Neural progenitor cell (in vitro differentiated cells): Measurements from ENCODE around the gene SLC3A2.

Source experiments
- EZH2 ChIP-seq: fragments of 200-600 bp; sonication (generic); IDR thresholded peaks from 2 replicates; pipeline ENCODE4 v1.6.1; 2017; ENCODE audit warnings: antibody characterized with exemption, mild to moderate bottlenecking, moderate library complexity
- EZH2phosphoT487 ChIP-seq: fragments of 200-600 bp; sonication (generic); IDR thresholded peaks from 2 replicates; pipeline ENCODE4 v1.6.1; 2017; ENCODE audit warnings: antibody characterized with exemption
- TF ChIP-seq, protein P1 (sequence below): fragments of 200-600 bp; sonication (generic); IDR thresholded peaks from 2 replicates; pipeline ENCODE4 v1.5.1; 2017; ENCODE audit warnings: antibody characterized with exemption, mild to moderate bottlenecking

DNA sequence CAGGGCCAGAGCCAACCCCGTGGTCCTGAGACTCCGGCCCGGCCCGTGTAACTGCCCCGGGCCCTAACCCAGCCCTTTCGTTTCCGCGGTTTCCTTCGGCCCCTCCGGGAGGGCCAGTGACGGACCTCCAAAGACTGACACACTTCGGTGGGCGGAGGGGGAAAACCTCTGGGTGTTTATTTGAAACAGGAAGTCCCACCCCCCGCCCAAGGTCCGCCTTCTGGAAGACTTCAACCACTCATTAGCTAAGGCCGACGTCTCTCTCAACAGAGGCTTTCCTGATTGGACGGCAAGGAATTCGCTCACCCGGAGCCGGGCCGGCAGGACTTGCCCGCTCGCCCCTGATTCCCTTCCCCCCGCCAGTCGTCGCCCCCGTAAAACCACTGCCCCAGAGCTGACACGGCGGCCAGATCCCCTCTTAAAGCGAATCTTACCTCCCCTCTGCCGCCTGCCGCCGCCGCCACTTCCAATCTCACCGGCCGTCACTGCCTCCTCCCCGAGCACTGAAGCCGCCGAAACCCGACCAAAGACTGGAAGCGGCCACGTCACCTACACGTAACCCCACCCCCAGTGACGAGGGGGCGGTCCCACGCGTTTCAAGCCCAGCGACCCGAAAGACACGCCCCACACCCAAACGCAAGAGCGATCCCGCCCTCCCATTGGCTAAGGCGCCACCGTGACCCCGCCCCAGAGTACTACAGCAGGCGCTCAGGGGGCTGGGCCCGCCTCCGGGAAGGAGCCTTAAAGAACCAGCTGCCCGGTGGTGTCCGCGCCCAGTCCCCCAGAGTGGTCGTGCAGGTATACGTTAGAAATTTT is 49.0 kb upstream of the SLC3A2 start, which contains the start of gene STX5:
- TF ChIP-seq, protein P1, sequence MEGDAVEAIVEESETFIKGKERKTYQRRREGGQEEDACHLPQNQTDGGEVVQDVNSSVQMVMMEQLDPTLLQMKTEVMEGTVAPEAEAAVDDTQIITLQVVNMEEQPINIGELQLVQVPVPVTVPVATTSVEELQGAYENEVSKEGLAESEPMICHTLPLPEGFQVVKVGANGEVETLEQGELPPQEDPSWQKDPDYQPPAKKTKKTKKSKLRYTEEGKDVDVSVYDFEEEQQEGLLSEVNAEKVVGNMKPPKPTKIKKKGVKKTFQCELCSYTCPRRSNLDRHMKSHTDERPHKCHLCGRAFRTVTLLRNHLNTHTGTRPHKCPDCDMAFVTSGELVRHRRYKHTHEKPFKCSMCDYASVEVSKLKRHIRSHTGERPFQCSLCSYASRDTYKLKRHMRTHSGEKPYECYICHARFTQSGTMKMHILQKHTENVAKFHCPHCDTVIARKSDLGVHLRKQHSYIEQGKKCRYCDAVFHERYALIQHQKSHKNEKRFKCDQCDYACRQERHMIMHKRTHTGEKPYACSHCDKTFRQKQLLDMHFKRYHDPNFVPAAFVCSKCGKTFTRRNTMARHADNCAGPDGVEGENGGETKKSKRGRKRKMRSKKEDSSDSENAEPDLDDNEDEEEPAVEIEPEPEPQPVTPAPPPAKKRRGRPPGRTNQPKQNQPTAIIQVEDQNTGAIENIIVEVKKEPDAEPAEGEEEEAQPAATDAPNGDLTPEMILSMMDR = no peak
- no peak for TF ChIP-seq EZH2
- no peak for TF ChIP-seq EZH2phosphoT487
